Measurements from ENCODE around the gene KLHL29.
A peak's percentile ranks its signal among the peaks of the same experiment; 100 is the strongest.

Gene KLHL29

DNA sequence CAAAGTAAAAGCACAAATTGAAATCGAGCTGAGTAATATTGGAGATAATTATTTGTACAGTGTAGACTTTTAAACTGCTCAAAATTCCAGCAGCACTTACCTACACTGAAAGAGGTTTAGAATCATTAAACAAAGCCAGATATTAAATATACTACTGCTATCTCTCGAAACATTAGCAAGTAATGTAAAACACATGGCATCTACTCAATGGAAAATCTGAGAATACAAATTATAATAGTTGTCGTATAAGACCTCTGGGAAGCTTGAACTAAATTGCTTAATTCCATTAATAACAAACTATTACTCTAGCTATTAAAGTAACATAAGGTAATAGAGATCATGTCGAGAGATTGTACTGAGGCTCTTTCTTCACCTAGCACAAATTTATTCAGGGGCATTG is 108.9 kb downstream of the KLHL29 start:
- DNase-seq (ENCODE audit: low read depth), result no peak

GRCh38 chr2:23494286-23494685 is 109.3 kb downstream of the KLHL29 start:
- DNase-seq (ENCODE audit: low read depth), result no peak

DNA sequence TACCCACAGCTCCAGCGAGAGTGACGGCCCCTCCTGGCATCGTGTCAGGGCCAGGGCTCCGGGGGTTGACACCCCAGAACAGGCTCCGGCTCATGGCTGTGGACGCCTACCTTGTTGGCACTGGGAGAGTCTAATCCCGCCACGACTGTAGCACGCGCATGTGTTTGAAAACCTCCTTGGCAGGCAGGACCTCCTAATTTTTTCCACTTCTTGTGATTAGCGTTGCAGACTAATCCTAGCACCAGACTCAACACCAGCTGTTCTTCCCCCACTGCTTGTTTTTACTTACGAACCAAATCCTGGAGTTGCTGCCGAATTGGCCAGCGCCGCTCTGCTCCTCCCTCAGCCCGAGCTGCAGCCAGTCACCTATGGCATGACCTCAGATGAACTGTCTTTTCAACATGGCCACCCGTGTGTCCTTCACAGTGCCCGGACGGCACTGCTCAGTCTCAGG is 110.7 kb downstream of the KLHL29 start:
- no peak for DNase-seq (ENCODE audit: low read depth)

DNA sequence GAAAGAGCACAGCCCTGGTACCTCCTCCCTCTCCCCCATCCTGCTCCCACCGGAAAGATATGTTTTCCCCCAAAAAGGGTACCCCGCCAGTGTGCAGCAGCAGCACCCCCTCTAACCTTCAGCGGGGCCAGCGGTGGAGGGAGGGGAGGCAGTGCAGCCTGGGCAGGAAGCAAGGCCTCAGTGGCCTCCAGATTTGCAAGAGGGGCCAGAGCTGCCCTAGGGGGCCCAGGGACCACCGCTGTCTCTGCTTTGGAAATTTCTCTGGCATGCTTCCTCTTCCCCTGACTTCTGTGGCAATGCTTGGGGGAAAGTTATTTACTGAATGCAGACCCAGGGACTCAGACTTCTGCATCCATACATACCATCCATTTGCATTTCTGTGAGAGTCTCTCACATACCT is 111.5 kb downstream of the KLHL29 start:
- DNase-seq (ENCODE audit: low read depth), result no peak

- DNase-seq (ENCODE audit: low read depth), result peak; percentile 59
Measured at GRCh38 chr2:23497063-23497462, 112.1 kb downstream of the KLHL29 start.

DNA sequence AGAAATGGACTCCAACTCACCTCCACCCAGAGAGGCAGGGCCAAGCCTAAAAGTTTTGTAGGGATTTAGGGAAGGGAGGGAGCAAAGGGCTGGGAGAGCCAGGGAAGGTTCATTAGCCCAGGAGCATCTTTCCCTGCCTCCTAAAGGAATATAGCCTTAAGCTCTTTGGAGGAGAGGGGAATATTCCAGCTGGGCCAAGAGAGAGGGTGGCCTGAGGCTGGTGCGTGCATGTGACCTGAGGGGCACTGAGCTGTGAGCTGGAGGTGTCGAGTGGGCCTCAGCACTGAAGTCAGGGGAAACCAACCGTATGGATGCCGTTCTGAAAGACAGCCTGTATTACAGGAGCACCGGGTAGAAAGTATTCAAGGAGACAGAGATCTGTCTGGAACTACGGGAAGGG is 112.6 kb downstream of the KLHL29 start:
- no peak for DNase-seq (ENCODE audit: low read depth)

GRCh38 chr2:23498943-23499342 is 114.0 kb downstream of the KLHL29 start:
- peak; percentile 48 for DNase-seq (ENCODE audit: low read depth)

- no peak for DNase-seq (ENCODE audit: low read depth)
Measured at GRCh38 chr2:23499439-23499838, 114.5 kb downstream of the KLHL29 start.

- no peak for DNase-seq (ENCODE audit: low read depth)
Measured at GRCh38 chr2:23500836-23501235, 115.9 kb downstream of the KLHL29 start.

DNA sequence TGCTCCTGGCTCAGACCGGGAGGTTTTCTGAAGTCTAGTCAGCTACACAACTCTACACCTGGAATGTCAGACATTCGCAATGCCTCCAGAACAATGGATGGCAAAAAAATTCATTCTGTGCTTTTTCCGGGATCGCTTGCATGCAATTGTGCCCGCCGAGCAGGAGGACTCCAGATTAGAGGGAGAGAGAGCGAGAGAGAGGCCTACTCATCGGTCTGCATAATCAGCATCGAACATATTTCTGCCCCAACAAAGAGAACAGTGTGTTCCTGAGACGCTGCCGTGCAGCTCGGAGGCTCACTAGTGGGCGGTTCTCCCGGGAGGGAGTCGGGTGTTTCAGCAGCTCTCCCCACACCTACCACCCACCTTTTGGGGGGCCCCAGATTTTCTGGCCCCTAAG is 117.1 kb downstream of the KLHL29 start:
- no peak for DNase-seq (ENCODE audit: low read depth)

GRCh38 chr2:23503097-23503496 is 118.1 kb downstream of the KLHL29 start:
- DNase-seq (ENCODE audit: low read depth), result no peak

- DNase-seq (ENCODE audit: low read depth), result no peak
Measured at GRCh38 chr2:23503682-23504081, 118.7 kb downstream of the KLHL29 start.

GRCh38 chr2:23504591-23504990 is 119.6 kb downstream of the KLHL29 start:
- DNase-seq (ENCODE audit: low read depth), result no peak

DNA sequence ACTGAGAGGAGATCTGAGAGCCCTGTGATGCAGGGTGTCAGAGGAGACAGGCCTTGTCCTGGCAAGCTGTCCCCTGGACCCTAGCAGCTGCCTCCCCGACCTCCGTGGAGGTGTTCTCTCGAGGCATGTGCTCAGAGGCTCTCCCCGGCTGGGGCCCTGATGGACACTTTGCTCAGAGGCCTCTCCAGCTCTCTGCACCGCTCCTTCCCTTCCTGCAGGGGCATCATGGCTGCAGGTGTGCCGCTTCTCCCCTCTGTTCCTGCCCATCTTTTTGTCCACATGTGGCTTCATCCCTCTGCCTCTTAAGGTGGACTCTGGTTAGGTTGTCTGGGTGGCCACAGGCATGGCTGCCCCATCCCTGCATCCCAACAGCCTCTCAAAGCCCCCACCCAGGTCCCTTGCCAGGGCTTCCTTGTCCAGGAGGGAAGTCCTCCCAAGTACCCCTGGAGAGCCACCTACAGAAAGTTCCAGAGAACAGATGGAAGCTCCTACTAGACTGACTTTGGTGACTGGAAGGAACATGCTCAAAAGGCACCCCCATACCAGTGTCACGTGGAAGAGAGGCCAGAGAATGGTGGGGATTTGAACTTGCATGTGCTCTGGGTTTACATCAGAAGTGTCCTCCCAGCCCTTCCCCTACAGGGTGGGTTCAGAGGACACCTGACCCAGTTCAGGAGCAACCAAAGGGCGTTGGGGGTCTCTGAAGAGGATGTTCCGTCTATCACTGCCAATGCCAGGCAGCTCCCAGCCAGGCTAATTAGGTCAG is 120.4 kb downstream of the KLHL29 start:
- no peak for DNase-seq (ENCODE audit: low read depth)

- peak; percentile 30 for DNase-seq (ENCODE audit: low read depth)
Measured at GRCh38 chr2:23505984-23506380, 121.0 kb downstream of the KLHL29 start.

GRCh38 chr2:23506531-23507266 is 121.7 kb downstream of the KLHL29 start:
- no peak for DNase-seq (ENCODE audit: low read depth)

DNA sequence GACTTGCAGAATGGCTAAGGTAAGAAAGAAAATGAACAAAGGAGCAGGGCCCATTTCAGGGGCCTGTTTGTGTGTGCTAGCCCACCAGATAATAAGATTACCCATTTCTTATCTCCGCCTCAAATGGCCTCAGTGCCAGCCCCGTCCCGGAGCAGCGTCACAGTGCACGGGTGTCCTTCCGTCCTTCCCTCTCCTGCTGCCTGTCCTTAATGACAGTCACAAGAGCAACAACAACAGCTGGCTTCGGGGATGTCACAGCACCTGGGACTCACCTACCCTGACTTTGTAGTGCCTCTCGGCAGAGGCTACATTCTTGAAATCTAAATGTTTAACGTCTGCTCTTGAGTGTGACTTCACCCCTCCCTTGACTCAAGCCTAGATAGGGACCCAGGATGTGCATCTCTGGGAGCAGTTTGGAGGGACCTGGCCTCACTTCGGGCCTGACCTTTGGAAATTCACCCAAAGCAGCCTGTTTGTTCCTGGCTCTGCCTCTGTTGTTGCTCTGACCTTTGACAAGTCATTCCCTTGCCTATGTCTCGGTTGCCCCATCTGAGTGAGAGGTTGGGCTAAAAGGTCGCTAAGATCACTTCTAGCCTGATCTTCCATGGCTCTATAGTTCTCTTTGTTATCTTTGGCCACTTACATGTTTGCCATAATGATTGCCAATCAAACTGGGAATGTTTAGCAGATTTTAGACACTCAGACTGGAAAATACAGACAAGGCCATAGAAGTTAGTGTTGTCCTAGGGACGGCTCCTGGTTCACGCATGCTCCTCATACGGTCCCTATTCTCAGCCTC is 122.5 kb downstream of the KLHL29 start:
- DNase-seq (ENCODE audit: low read depth), result no peak

DNA sequence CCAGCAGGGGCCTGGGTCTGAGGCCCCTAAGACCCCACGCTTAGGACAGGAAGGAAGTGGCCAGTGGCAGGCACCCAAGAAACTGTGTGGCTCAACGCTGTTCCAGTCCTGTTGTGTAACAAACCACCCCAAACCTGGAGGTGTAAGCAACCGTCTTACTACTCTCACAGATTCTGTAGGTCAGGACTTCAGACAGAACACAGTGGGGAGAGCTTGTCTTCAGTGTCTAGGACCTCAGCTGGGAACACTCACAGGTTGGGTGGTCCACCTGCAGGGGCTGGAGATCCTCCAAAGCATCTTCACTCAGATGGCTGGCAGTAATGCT is 123.0 kb downstream of the KLHL29 start:
- DNase-seq (ENCODE audit: low read depth), result no peak

DNA sequence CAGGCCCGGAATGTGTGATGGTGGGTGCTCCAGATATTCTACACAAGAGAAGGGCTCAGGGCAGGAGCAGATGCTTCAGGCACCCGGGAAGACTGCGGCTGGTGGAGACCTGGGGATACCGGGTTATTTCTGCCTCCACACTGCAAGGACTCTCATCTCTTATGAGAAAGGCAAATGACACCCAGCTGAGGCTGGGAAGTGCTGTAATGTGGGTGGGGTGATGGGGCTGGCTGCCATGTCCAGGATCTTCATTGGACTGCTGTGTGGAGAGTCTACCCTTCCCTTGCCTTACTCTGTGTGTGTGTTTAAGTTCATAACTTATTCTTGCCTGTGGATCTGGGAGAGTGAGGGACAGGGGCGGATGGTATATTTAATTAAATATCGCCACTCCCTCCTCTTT is 124.1 kb downstream of the KLHL29 start:
- no peak for DNase-seq (ENCODE audit: low read depth)

- DNase-seq (ENCODE audit: low read depth), result no peak
Measured at GRCh38 chr2:23509596-23510292, 124.8 kb downstream of the KLHL29 start.

DNA sequence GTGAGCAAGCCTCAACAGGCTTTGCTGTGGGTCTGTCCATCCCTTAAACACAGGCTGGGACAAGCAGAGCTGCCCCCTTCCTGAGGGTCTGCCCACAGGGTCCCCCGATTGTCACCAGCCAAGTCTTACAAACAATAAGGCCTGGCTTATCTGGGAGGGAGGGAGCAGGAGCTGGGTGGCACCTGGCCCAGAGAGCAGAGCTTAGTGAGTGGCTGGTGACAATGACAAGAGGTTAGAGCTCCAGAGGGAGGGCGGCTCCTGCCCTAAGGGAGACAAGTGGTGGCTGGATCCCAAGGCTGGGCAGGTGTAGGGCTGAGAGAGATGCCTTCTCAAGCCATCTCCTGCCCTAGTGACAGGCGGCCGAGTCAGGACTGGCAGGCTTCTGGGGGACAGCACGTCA is 125.5 kb downstream of the KLHL29 start:
- no peak for DNase-seq (ENCODE audit: low read depth)

DNA sequence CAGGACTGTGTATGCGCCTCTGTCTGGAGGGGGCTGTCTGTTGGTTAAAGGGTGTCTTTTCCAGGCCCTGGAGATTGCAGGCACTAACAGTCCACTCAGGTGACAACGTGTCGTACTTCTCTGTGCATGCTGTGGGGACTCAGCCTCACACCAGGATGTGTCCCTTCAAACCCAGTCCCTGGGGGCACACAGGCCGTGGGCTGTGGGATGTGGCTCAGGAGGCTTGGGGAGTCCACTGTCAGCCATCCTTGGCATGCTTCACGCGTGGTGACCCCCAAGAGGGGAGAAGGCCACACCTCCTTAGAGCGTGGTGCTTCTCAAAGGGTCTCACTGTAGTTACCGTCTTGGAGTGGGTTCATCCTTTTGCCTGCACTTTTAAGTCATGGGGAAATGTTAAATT is 127.8 kb downstream of the KLHL29 start:
- DNase-seq (ENCODE audit: low read depth), result no peak

All from EH (cell line).